Caco-2 (cell line): Measurements from ENCODE around the gene GPC6. TPM values are rescaled to one million over a fixed set of nuclear protein-coding genes. Genes with fewer than 3 reads are reported as not detected.

Experiments
- BruUV-seq: library from RNA; stranded (reverse); fragments of 400-500 nt; replicated peaks from 2 replicates; lab custom pipeline; 2021; lab: Mats Ljungman, UMichigan
- CTCF ChIA-PET: fragments of 300-600 bp; sonication (Branson Sonifier 250); formaldehyde crosslinking; loops from one replicate; lab custom pipeline; 2022; ENCODE audit warnings: antibody characterized with exemption; lab: Charles Lee
- POLR2A ChIA-PET: fragments of 300-600 bp; sonication (Branson Sonifier 250); formaldehyde crosslinking; loops from one replicate; lab custom pipeline; 2022; ENCODE audit warnings: antibody characterized with exemption; lab: Charles Lee
- DNase-seq, 2 experiments: peaks; one replicate each; pipeline versions ENCODE4 v3.0.0 to v3.0.0-alpha.2; 2020 to 2022
- H3K27me3 ChIP-seq: replicated peaks from 2 replicates; pipeline ENCODE4 v1.6.0; 2011; ENCODE audit warnings: low read length; ENCODE audit not compliant: control insufficient read depth, insufficient read depth
- H3K36me3 ChIP-seq: 2 replicates; pipeline ENCODE4 v1.5.1; 2011; ENCODE audit warnings: low read length; ENCODE audit not compliant: control insufficient read depth, insufficient read depth
- H3K4me1 ChIP-seq: fragments of 250-450 bp; sonication (Bioruptor Pico); 2 replicates; pipeline ENCODE4 v1.5.1; 2020; ENCODE audit warnings: mild to moderate bottlenecking
- H3K4me3 ChIP-seq: 2 replicates; pipeline ENCODE4 v1.5.1; 2011; ENCODE audit warnings: low read depth, mild to moderate bottlenecking, control low read depth, low read length
- H3K9me3 ChIP-seq: fragments of 250-450 bp; sonication (Bioruptor Pico); 2 replicates; pipeline ENCODE4 v1.5.1; 2020; ENCODE audit warnings: mild to moderate bottlenecking, moderate library complexity
- H3K27ac Mint-ChIP-seq: one replicate; pipeline ENCODE4 v1.8.0; 2022; ENCODE audit warnings: mixed read lengths; ENCODE audit not compliant: unreplicated experiment
- H3K27me3 Mint-ChIP-seq: one replicate; pipeline ENCODE4 v1.8.0; 2022; ENCODE audit warnings: mixed read lengths; ENCODE audit not compliant: insufficient read depth, unreplicated experiment
- H3K36me3 Mint-ChIP-seq: one replicate; pipeline ENCODE4 v1.8.0; 2022; ENCODE audit warnings: mild to moderate bottlenecking, mixed read lengths; ENCODE audit not compliant: insufficient read depth, unreplicated experiment
- H3K4me1 Mint-ChIP-seq: one replicate; pipeline ENCODE4 v1.8.0; 2022; ENCODE audit warnings: low read depth, mixed read lengths; ENCODE audit not compliant: unreplicated experiment
- H3K4me3 Mint-ChIP-seq: one replicate; pipeline ENCODE4 v1.8.0; 2022; ENCODE audit warnings: mild to moderate bottlenecking, moderate library complexity, mixed read lengths; ENCODE audit not compliant: unreplicated experiment
- H3K9me3 Mint-ChIP-seq: one replicate; pipeline ENCODE4 v1.8.0; 2022; ENCODE audit warnings: mixed read lengths; ENCODE audit not compliant: unreplicated experiment
- CTCF ChIP-seq, 2 experiments: fragments of 200-600 bp in 1 of 2; IDR thresholded peaks; 1 replicate in 1 of 2; 2 replicates in 1 of 2; pipeline versions ENCODE4 v1.5.1 to v1.8.0; 2011 to 2022; ENCODE audit warnings: antibody characterized with exemption in 1 of 2, control low read depth in 1 of 2, inconsistent platforms in 1 of 2, low read depth in 1 of 2, low read length in 1 of 2, mild to moderate bottlenecking in 1 of 2, moderate library complexity in 1 of 2; ENCODE audit not compliant: insufficient read depth in 1 of 2, severe bottlenecking in 1 of 2, unreplicated experiment in 1 of 2
- intact Hi-C: fragments of 100-400 bp; cut with micrococcal nuclease; formaldehyde crosslinking; loops from one replicate; pipeline ENCODE4 v1.10.0; 2022; ENCODE audit not compliant: unreplicated experiment
- total RNA-seq: library from RNA; stranded (reverse); gene quantifications from 2 replicates; pipeline ENCODE4 v1.2.3, GENCODE V29; 2022

Gene GPC6
- total RNA-seq, 1 experiment from 2014 or later, result 0.16 TPM

GRCh38 chr13:94382960-94383359 lies 1156.4 kb downstream of the GPC6 start:
- Histone ChIP-seq H3K36me3 (no peaks in the 10 kb centered on the region), H3K9me3 (no peaks in the 10 kb centered on the region), H3K4me3 (no peak overlapping the region), H3K4me1 (no peaks in the 10 kb centered on the region), H3K27me3 (no peaks in the 10 kb centered on the region; the same call in none of the 2 replicates)
- CTCF ChIA-PET, result no interaction called here
- intact Hi-C loops, result no loop called here
- TF ChIP-seq CTCF (IDR thresholded peaks at IDR 0.05; ENCODE audit: insufficient read depth in 1 of 2, low read depth in 1 of 2, low read length in 1 of 2, severe bottlenecking in 1 of 2, unreplicated experiment in 1 of 2), result no peak
- Mint-ChIP-seq H3K36me3 (no peaks in the 10 kb centered on the region), H3K27ac (no peak overlapping the region), H3K4me1 (no peaks in the 10 kb centered on the region), H3K9me3 (no peaks in the 10 kb centered on the region), H3K27me3 (peaks cover 21% of the 10 kb centered on the region), H3K4me3 (no peak overlapping the region)
- BruUV-seq, result no TSS peak
- DNase-seq, result no peak
- POLR2A ChIA-PET, result no interaction called here

GRCh38 chr13:94384231-94384905 lies 1157.8 kb downstream of the GPC6 start:
- Mint-ChIP-seq H3K4me3 (no peak overlapping the region), H3K4me1 (no peaks in the 10 kb centered on the region), H3K27ac (no peak overlapping the region), H3K9me3 (no peaks in the 10 kb centered on the region), H3K27me3 (peaks cover 29% of the 10 kb centered on the region), H3K36me3 (no peaks in the 10 kb centered on the region)
- intact Hi-C loops, result no loop called here
- Histone ChIP-seq H3K4me3 (no peak overlapping the region), H3K9me3 (no peaks in the 10 kb centered on the region), H3K36me3 (no peaks in the 10 kb centered on the region), H3K27me3 (no peaks in the 10 kb centered on the region; the same call in none of the 2 replicates), H3K4me1 (no peaks in the 10 kb centered on the region)
- CTCF ChIA-PET, result interaction anchor here (0.7 kb wide), 1 partner anchor 32 kb away, joined by 4 read pairs; no protein-coding TSS in a partner anchor
- no peak for DNase-seq
- no TSS peak for BruUV-seq
- TF ChIP-seq CTCF (IDR thresholded peaks at IDR 0.05; ENCODE audit: insufficient read depth in 1 of 2, low read depth in 1 of 2, low read length in 1 of 2, severe bottlenecking in 1 of 2, unreplicated experiment in 1 of 2), result no peak
- POLR2A ChIA-PET, result no interaction called here

GRCh38 chr13:94387047-94387446 lies 1160.4 kb downstream of the GPC6 start:
- no peak for TF ChIP-seq CTCF (IDR thresholded peaks at IDR 0.05; ENCODE audit: insufficient read depth in 1 of 2, low read depth in 1 of 2, low read length in 1 of 2, severe bottlenecking in 1 of 2, unreplicated experiment in 1 of 2)
- Mint-ChIP-seq H3K27ac (no peak overlapping the region), H3K4me3 (no peak overlapping the region), H3K27me3 (peaks cover 22% of the 10 kb centered on the region), H3K9me3 (no peaks in the 10 kb centered on the region), H3K36me3 (no peaks in the 10 kb centered on the region), H3K4me1 (no peaks in the 10 kb centered on the region)
- POLR2A ChIA-PET, result no interaction called here
- DNase-seq, result no peak
- CTCF ChIA-PET, result no interaction called here
- Histone ChIP-seq H3K27me3 (no peaks in the 10 kb centered on the region; the same call in none of the 2 replicates), H3K4me3 (no peak overlapping the region), H3K9me3 (no peaks in the 10 kb centered on the region), H3K36me3 (no peaks in the 10 kb centered on the region), H3K4me1 (no peaks in the 10 kb centered on the region)
- intact Hi-C loops, result no loop called here
- no TSS peak for BruUV-seq
